ENCODE measurements around the gene WDR4. TPM values are rescaled to one million over a fixed set of nuclear protein-coding genes. Genes with fewer than 3 reads are reported as not detected.

WDR4 gene
- polyA plus RNA-seq, 1 of the 3 experiments (the other 2 are of a cell fraction), result 26.5 TPM

DNA sequence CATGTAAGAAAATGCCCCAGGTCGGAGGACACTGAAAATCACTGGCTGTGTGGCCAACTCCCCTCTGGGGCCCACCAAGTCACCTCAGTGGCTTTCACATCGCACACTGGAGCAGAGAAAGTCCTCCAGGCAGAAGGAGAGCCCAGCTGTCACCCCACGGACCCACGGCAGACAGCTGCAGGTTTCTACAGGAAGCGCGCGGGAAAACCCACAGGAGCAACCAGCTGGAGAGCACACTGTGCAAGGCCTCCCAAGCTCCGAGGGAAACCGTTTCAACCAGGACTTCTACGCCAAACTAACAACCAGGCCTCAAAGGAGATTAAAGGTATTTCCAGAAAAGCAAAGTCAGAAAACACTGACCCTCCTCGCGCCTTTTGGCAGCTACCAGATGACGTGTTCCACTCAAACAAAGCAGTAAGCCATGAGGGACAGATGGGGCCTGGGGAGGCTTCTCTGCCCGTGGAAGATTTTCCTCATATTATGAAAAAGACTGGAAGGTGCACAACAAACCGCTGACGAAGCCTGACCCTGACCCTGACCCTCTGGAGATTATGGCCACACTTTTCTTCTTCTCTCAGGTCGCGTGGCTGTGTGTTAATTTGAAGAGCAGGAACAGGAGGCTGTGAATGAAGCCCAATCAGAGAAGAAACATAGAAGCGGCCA lies 21.0 kb downstream of the WDR4 start:
- peaks cover 12% of the 10 kb centered on the region; the same call in 1 of the 2 replicates for H3K79me2 ChIP-seq (ENCODE audit: insufficient read depth)
- CTCF ChIA-PET, result no interaction called here
- no peak overlapping the region for H3K4me3 ChIP-seq (ENCODE audit: low read depth in 2 of 2, low read length in 1 of 2)
- POLR2A ChIA-PET, result no interaction called here
- no peaks in the 10 kb centered on the region for H3K9me2 ChIP-seq
- H3K9ac ChIP-seq, result no peak overlapping the region
- H4K20me1 ChIP-seq (ENCODE audit: insufficient read depth), result peaks cover 6% of the 10 kb centered on the region; the same call in 1 of the 2 replicates
- no peaks in the 10 kb centered on the region for H3K9me3 ChIP-seq
- H3K36me3 ChIP-seq (replicated peaks in 1 of 2; ENCODE audit: control insufficient read depth in 1 of 2, insufficient read depth in 2 of 2, low read length in 1 of 2), result peaks cover 12 to 91% of the 10 kb centered on the region in 2 experiments
- no peaks in the 10 kb centered on the region for H3K4me1 ChIP-seq (ENCODE audit: control insufficient read depth in 1 of 2, insufficient read depth in 2 of 2, low read depth in 1 of 2, low read length in 1 of 2)
- no peaks in the 10 kb centered on the region for H3F3A ChIP-seq (replicated peaks; ENCODE audit: insufficient read depth)
- H3K27me3 ChIP-seq (ENCODE audit: insufficient read depth), result no peaks in the 10 kb centered on the region
- WGBS (ENCODE audit: low lambda C conversion rate), result 94% methylated on average over 18 of the region's 19 CpGs
- no peak for DNase-seq
- H3K27ac ChIP-seq (ENCODE audit: low read depth in 2 of 2, low read length in 1 of 2), result no peak overlapping the region
- TF ChIP-seq, protein P1, sequence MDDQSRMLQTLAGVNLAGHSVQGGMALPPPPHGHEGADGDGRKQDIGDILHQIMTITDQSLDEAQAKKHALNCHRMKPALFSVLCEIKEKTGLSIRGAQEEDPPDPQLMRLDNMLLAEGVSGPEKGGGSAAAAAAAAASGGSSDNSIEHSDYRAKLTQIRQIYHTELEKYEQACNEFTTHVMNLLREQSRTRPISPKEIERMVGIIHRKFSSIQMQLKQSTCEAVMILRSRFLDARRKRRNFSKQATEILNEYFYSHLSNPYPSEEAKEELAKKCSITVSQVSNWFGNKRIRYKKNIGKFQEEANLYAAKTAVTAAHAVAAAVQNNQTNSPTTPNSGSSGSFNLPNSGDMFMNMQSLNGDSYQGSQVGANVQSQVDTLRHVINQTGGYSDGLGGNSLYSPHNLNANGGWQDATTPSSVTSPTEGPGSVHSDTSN (IDR thresholded peaks at IDR 0.05), result no peak
- TF ChIP-seq SIN3A (IDR thresholded peaks at IDR 0.05; ENCODE audit: borderline replicate concordance, low read depth, low read length) (no peak), SMC3 (IDR thresholded peaks at IDR 0.05; ENCODE audit: low read depth, low read length) (no peak), TCF12 (IDR thresholded peaks at IDR 0.05) (no peak), TAF1 (IDR thresholded peaks at IDR 0.05; ENCODE audit: borderline replicate concordance, low read depth, low read length) (no peak), FOXJ3 (CRISPR knock-in tag; IDR thresholded peaks at IDR 0.05) (no peak), GABPA (IDR thresholded peaks at IDR 0.05; ENCODE audit: low read depth) (no peak), POLR2AphosphoS5 (IDR thresholded peaks at IDR 0.05; ENCODE audit: low read depth, low read length) (no peak), RFX5 (IDR thresholded peaks at IDR 0.05; ENCODE audit: low read length) (no peak), NFIC (IDR thresholded peaks at IDR 0.05; ENCODE audit: borderline replicate concordance) (no peak), MEF2A (IDR thresholded peaks at IDR 0.05; ENCODE audit: borderline replicate concordance, low read depth) (no peak)
- TF ChIP-seq, protein P2, sequence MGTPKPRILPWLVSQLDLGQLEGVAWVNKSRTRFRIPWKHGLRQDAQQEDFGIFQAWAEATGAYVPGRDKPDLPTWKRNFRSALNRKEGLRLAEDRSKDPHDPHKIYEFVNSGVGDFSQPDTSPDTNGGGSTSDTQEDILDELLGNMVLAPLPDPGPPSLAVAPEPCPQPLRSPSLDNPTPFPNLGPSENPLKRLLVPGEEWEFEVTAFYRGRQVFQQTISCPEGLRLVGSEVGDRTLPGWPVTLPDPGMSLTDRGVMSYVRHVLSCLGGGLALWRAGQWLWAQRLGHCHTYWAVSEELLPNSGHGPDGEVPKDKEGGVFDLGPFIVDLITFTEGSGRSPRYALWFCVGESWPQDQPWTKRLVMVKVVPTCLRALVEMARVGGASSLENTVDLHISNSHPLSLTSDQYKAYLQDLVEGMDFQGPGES (IDR thresholded peaks at IDR 0.05; ENCODE audit: low read depth, low read length), result no peak
- TF ChIP-seq, protein P3, sequence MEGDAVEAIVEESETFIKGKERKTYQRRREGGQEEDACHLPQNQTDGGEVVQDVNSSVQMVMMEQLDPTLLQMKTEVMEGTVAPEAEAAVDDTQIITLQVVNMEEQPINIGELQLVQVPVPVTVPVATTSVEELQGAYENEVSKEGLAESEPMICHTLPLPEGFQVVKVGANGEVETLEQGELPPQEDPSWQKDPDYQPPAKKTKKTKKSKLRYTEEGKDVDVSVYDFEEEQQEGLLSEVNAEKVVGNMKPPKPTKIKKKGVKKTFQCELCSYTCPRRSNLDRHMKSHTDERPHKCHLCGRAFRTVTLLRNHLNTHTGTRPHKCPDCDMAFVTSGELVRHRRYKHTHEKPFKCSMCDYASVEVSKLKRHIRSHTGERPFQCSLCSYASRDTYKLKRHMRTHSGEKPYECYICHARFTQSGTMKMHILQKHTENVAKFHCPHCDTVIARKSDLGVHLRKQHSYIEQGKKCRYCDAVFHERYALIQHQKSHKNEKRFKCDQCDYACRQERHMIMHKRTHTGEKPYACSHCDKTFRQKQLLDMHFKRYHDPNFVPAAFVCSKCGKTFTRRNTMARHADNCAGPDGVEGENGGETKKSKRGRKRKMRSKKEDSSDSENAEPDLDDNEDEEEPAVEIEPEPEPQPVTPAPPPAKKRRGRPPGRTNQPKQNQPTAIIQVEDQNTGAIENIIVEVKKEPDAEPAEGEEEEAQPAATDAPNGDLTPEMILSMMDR (IDR thresholded peaks at IDR 0.05), result no peak
- no peak overlapping the region for H2AFZ ChIP-seq (ENCODE audit: low read depth)
- H3K4me2 ChIP-seq, result no peak overlapping the region

DNA sequence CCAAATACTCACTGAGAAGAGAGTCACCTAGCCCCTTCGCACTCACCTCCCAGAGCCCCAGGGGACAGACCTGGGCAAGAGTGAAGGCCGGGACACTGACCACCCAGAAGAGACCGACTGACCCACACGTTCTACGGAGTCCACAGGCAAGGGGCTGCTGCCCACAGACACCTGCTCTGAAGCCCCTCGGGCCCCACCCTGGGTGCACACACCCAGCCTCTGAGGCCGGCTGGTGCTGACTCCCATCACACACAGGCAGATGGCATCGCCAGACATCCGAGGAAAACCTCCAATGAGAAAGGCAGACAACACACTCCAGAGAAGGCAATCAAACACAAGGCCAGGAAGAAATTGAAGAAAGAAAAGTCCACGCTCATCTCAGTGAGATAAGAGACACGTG lies 22.1 kb downstream of the WDR4 start:
- H3K9ac ChIP-seq, result no peak overlapping the region
- ChIA-PET POLR2A (no interaction called here), CTCF (no interaction called here)
- no peak for DNase-seq
- H3F3A ChIP-seq (replicated peaks; ENCODE audit: insufficient read depth), result no peaks in the 10 kb centered on the region
- H3K9me2 ChIP-seq, result no peaks in the 10 kb centered on the region
- H3K9me3 ChIP-seq, result no peaks in the 10 kb centered on the region
- H3K27ac ChIP-seq (ENCODE audit: low read depth in 2 of 2, low read length in 1 of 2), result no peak overlapping the region
- no peak overlapping the region for H3K4me2 ChIP-seq
- peaks cover 3% of the 10 kb centered on the region; the same call in 1 of the 2 replicates for H4K20me1 ChIP-seq (ENCODE audit: insufficient read depth)
- H3K4me3 ChIP-seq (ENCODE audit: low read depth in 2 of 2, low read length in 1 of 2), result no peak overlapping the region
- H3K27me3 ChIP-seq (ENCODE audit: insufficient read depth), result no peaks in the 10 kb centered on the region
- H3K36me3 ChIP-seq (replicated peaks in 1 of 2; ENCODE audit: control insufficient read depth in 1 of 2, insufficient read depth in 2 of 2, low read length in 1 of 2), result peaks cover 12 to 86% of the 10 kb centered on the region in 2 experiments
- H3K79me2 ChIP-seq (ENCODE audit: insufficient read depth), result peaks cover 7% of the 10 kb centered on the region; the same call in 1 of the 2 replicates
- 89% methylated on average over 7 of the region's 11 CpGs for WGBS (ENCODE audit: low lambda C conversion rate)
- no peaks in the 10 kb centered on the region for H3K4me1 ChIP-seq (ENCODE audit: control insufficient read depth in 1 of 2, insufficient read depth in 2 of 2, low read depth in 1 of 2, low read length in 1 of 2)
- no peak overlapping the region for H2AFZ ChIP-seq (ENCODE audit: low read depth)
- TF ChIP-seq RCOR1 (IDR thresholded peaks at IDR 0.05; ENCODE audit: low read length) (no peak), EP300 (IDR thresholded peaks at IDR 0.05; ENCODE audit: borderline replicate concordance in 1 of 2, low read depth in 1 of 2, low read length in 1 of 2) (no peak), CHD2 (IDR thresholded peaks at IDR 0.05; ENCODE audit: low read length, partially characterized antibody) (no peak), SMC3 (IDR thresholded peaks at IDR 0.05; ENCODE audit: low read depth, low read length) (no peak), POLR2AphosphoS5 (IDR thresholded peaks at IDR 0.05; ENCODE audit: low read depth, low read length) (no peak), RFX5 (IDR thresholded peaks at IDR 0.05; ENCODE audit: low read length) (no peak), MEF2A (IDR thresholded peaks at IDR 0.05; ENCODE audit: borderline replicate concordance, low read depth) (no peak)
- TF ChIP-seq, protein P4, sequence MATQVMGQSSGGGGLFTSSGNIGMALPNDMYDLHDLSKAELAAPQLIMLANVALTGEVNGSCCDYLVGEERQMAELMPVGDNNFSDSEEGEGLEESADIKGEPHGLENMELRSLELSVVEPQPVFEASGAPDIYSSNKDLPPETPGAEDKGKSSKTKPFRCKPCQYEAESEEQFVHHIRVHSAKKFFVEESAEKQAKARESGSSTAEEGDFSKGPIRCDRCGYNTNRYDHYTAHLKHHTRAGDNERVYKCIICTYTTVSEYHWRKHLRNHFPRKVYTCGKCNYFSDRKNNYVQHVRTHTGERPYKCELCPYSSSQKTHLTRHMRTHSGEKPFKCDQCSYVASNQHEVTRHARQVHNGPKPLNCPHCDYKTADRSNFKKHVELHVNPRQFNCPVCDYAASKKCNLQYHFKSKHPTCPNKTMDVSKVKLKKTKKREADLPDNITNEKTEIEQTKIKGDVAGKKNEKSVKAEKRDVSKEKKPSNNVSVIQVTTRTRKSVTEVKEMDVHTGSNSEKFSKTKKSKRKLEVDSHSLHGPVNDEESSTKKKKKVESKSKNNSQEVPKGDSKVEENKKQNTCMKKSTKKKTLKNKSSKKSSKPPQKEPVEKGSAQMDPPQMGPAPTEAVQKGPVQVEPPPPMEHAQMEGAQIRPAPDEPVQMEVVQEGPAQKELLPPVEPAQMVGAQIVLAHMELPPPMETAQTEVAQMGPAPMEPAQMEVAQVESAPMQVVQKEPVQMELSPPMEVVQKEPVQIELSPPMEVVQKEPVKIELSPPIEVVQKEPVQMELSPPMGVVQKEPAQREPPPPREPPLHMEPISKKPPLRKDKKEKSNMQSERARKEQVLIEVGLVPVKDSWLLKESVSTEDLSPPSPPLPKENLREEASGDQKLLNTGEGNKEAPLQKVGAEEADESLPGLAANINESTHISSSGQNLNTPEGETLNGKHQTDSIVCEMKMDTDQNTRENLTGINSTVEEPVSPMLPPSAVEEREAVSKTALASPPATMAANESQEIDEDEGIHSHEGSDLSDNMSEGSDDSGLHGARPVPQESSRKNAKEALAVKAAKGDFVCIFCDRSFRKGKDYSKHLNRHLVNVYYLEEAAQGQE (IDR thresholded peaks at IDR 0.05; ENCODE audit: low read depth, low read length), result no peak
- TF ChIP-seq, protein P2 (IDR thresholded peaks at IDR 0.05; ENCODE audit: low read depth, low read length), result no peak
